Keratinocyte (primary cell): ENCODE measurements around the gene TMEM59L.

Experiments
- CTCF ChIP-seq, 3 experiments: IDR thresholded peaks in 1 of 3; conservative IDR thresholded peaks in 1 of 3; optimal IDR thresholded peaks in 1 of 3; 2 replicates in 2 of 3; 3 replicates in 1 of 3; pipeline versions ENCODE3 to v1.5.1; 2011; ENCODE audit warnings: low read length in 3 of 3, mild to moderate bottlenecking in 3 of 3, moderate library complexity in 2 of 3, control low read depth in 1 of 3, inconsistent platforms in 1 of 3; ENCODE audit not compliant: insufficient read depth in 2 of 3; ENCODE audit errors: extremely low read depth in 1 of 3
- EZH2 ChIP-seq: IDR thresholded peaks from one replicate; pipeline ENCODE4 v1.6.1; 2012; ENCODE audit warnings: inconsistent platforms, mild to moderate bottlenecking, low read length, moderate library complexity

GRCh38 chr19:18666317-18666716 lies 53.6 kb downstream of the TMEM59L start:
- no peak for TF ChIP-seq CTCF (optimal IDR thresholded peaks at IDR 0.05 in 1 of 3, IDR thresholded peaks at IDR 0.05 in 1 of 3, conservative IDR thresholded peaks at IDR 0.05 in 1 of 3; ENCODE audit: extremely low read depth in 1 of 3, insufficient read depth in 2 of 3, low read length in 3 of 3)
- TF ChIP-seq EZH2 = no peak
